NCI-H69 (cell line): Measurements from ENCODE around the gene CDK19.
"Not testable (repeated sequence)": the region's sequence is repeated elsewhere in the genome, so short reads cannot be mapped to it uniquely, and the experiment has no call there.

Source experiments
- DNase-seq: peaks from one replicate; lab custom pipeline; 2025; lab: John Stamatoyannopoulos, UW

Gene CDK19

DNA sequence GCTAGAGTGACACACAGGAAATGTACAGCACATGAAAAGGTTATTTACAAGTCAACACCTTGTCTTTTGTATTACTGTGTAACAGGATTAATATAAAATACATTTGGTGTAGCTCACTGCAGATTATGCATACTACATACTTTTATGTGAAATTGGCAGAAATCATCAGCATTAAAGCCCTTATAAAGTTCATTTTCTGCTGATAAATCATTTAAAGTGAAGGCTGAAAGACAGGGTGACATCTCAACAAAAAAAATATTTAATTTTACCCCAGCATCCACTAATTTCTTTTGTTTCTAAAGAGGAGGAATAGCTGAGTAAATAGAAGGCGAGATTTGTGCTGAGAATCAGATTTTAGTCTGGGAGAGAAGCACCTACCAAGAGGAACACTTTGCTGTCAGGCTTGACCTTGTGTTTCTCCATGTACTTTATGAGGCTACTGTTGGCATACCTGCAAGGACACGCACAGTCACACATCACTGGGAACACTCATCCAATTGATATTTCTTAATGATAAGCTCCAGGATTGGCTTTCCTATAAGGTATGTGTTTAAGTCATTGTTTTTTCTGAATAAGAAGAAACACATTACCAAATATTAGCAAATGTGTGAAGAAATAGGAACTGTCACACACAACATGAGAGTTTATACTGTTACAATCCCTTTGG, 192.2 kb downstream of the CDK19 start:
- DNase-seq: no peak

DNA sequence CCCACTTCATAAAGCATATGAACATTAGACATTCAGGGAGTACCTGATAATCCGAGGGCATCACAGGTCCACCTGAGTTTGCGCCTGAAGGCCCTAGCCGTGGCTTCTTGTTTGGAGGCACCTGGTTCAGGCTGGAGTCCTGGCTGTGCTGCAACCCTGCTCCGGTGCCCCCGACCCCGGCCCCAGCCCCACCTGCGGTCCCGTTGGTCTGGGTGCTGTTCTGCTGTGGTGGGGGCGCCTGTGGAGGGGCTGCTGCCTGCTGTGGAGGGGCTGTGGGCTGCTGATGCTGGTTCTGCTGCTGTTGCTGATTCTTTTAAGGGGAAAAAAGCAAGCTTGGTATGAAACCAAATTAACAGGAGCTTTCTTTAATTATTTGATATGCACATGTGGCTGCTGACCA, 194.2 kb downstream of the CDK19 start:
- DNase-seq: no peak

DNA sequence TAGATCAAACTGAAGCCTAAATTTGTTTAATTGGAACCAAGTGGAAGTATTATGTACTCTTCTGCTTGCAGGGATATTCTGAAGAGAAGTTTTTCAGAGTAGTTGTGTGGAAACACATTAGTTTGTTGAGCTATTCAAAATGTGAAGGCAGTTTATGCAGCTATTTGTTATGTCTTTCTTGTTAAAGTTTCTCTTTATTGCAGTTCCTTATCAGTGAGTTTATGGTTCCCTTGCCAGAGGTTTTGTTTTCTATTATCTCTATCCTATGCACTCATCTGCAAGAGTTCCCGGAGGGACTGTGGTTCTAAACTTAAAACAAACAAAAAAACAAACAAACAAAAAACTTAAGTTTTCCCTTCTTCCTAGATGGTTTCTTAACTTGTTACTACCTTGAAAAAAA, 195.2 kb downstream of the CDK19 start:
- DNase-seq: no peak

DNA sequence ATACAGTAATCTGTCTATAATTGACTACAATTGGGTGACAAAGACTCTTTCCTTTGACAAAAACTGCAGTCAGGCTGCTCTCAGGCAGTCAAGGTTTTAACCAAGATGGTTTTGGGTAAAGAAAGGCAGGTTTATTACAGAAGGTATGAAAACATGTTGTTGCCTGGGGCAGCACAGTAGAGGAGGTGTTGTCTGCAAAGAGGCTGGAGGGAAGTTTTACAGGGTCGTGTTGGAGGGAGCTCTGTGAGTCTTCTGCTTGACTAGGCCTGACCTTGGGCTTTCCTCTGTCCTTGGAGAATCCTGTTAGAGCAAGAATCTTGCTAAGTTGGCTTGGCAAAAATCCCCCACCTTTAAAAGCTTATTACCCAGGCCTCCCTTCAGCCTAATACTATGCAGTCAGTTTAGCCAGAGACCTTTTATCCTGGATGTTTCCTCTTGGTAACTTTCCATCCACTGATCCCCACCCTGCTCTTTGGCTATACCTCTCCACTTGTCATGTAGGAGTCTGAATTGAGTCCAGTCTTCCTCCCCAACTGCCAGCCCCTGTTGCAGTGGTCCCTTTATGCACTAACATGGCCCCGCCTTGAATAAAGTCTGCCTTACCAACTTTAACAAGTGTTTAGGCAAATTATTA, 195.9 kb downstream of the CDK19 start:
- no peak for DNase-seq

DNA sequence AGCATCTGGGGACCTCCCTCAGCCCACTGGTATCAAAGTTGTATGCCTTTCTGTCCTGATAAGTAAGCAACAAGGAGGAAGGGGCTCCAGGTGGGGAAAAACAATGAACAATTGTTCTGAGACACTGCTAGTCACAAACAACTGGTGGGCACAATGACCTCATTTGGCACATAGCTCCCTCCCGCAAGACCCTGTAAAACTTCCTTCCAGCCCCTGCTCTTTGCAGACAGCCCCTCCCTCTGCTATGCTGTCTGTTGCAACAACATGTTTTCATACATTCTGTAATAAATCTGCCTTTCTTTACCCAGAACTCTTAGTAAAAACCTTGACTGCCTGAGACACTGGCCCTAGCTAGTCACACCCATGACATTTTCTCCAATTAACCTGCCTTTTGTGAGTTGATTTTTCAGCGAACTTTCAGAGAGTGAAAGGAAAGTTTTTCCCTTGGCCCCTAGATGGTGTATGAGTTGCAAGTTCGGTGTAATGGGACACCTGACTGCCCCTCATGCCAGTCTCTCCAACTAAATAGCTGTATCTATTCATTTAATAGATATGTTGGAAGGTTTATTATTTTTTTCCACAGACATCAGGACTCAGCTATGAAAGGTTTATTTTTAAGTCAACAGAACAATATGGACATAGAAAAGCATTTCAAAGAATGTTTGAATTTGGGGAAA, 196.5 kb downstream of the CDK19 start:
- no peak for DNase-seq

DNA sequence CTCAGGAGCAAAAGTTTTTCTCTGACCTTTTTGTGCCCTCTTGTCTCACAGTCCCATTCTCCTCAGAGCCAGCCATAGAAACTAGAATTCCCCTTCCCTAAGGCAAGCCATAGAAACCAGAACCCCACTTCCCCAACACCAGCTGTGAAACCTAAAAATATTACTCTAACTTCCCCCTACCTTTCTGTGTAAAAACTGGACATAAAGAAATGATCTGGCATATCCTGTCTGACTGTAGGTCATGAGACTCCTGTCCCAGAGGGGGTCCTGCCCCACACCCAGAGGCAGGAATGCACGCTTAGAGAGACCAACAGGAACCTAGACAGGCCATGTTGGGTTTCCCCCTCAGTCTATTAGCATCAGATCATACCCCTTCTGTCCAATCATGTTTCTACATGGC, 198.2 kb downstream of the CDK19 start:
- DNase-seq: no peak

DNA sequence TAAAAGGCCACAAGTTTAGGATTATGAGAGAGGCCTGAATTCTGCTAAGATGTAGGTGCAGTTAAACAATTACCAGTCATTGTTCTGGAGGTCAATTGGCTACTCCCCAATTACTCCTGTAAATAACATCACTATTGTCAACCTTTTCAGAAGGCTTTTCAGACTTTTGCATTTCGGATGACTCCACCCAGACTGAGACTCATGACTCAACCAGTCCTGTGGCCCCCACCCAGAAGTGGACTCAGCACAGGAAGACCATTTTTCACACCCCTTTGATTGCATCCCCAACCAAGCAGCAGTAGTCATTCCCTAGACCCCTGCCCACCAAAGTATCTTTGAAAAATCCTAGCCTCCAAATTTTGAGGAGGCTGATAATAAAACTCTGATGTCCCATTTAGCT, 199.5 kb downstream of the CDK19 start:
- no peak for DNase-seq

DNA sequence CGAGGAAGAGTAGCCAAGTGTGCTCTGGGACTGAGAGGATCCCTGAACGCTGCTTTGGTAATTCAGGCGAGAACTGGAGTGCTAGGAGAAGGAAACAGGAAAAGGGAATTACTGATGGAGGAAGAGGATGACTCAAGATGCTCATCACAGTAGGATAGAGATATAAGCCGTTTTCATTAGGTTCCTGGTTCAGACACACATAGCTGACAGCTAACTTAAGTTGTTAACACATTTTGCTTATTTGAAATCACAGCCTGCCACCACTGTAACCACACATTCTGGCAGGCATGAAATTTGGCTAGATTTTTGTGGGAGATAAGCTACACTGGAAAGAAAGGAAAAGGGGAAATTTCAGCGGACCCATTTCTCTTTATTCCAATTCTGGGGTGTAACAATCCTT, 200.7 kb downstream of the CDK19 start:
- no peak for DNase-seq

DNA sequence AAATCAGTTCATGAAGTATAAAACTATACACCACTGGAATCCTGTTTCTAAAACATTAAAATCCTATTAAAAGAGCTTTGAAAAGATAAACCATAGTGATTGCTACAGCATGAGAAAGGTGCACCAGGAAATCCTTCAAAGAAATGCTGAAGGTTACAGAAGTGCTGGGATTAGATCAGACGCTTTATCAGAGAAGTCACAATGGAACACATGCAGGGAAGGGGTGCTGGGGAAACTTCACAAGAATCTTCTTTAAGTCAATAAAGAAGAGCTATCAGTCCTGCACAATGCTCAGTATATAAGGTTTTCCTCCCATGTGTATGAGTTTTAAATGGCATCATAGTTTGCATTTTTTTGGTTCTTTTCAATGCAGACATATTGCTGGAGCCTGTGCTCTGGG, 201.2 kb downstream of the CDK19 start:
- DNase-seq: no peak

DNA sequence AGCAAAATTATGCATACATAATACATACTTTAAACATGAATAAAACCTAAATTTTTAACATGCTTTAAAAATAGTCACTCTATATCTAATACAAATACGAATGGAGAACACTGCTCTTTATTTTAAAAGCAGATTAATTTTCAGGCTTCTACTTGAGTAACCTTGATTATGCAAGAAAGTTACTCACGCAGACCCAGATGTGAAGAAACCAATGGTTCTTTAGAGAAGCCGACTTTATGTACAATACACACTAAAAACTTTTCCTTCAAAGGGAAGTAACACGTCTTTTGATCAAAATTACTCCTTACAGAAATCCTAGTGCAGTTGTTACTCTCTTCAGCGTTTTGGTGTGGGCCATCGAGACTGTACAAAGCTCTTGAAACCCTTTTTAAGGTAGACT, 201.9 kb downstream of the CDK19 start:
- DNase-seq: no peak

DNA sequence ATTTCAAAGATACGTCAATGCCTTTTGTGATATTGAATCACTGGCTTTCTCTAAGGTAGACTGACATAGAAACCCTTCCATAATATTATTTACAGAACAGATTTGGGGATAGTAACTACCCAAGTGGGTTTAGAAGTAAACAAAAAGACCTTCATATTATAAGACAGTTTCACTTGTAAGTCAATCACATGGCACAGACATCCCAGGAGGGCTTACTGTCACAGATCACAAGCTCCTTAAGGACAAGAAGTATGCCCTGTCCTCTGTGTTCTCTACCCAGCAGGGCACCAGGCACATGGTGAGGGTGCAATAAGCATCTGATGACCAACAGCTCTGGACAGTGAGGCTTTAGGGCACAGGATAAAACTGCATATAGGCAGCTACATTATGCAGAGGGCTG, 203.0 kb downstream of the CDK19 start:
- DNase-seq: no peak

DNA sequence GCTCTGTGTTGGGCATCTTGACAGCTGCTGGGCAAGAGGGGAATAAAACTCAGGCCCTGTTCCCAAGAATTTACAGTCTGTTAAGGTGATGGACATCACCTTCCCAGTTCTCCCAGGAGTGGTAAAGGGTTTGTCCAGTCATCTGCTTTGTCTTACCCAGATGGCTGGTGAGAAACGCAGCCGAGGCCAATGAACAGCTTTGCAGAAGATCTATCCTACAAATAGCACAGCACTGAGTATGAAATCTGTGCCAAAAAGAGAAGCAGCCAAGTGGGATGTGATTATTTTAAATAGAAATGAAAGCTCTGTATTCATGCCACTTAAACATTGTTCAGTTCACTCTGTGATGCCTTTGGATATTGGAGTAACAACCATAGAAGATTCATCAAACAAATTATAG, 206.2 kb downstream of the CDK19 start:
- DNase-seq: no peak

DNA sequence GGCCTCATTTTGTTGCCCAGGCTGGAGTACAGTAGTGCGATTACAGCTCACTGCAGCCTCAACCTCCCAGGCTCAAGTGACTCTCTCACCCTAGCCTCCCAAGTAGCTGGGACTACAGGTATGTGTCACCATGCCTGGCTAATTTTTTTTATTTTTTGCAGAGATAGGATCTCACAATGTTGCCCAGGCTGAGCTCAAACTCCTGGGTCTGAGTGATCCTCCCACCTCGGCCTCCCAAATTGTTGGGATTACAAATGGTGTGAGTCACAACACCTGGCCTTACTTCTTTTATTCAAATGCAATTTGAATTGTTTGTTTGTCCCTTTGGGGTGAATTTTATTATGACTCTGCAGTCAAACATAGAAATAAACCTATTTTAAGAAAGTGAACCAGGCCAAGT, 207.1 kb downstream of the CDK19 start:
- no peak for DNase-seq

DNA sequence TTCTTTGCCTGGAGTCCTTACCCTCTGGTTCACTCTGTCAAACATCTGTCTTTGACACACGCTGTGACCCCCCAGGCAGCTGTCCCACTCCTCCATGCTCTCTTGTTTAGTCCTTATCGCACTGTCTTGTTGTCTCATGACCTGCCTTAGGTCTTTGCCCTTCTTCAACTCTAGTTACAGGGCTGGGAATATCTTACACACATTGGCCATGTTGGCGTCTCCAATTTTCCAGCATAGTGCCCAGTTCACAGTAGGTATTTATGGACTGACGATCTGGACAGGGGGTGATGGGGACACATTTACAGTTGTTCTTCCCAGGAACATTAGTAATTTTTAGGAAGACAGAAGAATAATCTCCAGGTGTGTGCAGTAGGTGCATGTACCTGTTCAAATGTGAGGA, 209.1 kb downstream of the CDK19 start:
- no peak for DNase-seq

DNA sequence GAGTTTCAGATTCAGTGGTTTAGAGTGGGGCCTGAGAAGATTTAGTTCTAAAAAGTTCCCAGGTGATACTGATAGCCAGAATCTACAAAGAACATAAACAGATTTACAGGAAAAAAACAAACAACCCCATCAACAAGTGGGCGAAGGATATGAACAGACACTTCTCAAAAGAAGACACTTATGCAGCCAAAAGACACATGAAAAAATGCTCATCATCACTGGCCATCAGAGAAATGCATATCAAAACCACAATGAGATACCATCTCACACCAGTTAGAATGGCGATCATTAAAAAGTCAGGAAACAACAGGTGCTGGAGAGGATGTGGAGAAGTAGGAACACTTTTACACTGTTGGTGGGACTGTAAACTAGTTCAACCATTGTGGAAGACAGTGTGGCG, 214.6 kb downstream of the CDK19 start:
- DNase-seq: not testable (repeated sequence)

DNA sequence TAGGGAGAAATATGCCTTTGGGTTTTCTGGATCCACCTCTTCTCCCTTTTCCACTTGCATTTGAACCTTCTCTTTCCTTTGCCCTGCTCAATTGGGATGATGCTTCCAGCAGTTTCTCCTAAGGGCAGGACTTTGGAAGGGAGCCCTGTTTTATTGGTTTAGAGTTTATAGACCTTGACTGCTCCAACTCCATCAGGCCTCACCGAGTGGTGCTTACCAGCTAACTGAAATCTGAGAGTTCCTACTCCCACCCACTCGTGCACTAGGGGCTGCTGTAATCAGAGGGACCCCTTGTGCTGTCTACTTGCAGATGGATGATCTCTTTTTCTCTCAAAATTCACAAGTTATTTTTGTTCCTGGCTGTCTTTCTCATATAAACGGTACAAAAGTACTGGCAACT, 217.5 kb downstream of the CDK19 start:
- DNase-seq: no peak

DNA sequence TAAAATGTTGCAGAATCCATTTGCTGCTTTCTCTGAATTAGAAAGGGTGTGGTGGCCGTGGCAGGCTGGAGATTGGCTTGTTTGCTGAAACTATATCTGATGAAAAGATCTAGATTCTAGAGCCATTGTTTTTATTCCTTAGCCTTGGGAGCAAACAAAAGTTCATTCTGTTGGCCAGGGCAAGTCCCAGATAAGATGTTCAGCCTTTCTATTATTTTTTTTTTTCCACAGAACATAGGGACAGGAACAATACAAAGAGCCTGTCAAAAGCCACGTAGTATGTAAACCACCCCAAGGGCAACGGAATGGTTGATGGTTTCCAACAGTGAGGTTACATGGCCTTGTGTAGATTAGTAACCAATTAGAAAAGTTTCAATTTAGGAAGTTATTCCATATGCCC, 218.9 kb downstream of the CDK19 start:
- DNase-seq: peak; percentile 65

DNA sequence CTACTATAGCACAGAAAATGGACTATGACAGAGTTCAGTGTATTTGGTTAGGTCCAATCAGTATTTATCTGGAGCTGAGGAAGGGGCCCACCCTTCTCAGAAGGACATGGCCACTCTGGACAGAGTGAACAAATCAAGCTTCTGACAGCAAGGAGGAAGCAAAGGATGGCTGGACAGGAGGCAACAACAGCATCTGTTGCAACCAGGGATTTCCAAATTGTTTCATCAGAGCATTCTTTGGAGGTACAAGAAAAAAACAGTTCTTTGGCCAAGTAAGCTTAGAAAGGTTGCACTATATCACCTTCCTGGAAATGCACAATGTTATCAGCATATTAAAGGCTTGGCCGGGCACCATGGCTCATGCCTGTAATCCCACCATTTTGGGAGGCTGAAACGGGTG, 220.2 kb downstream of the CDK19 start:
- no peak for DNase-seq

DNA sequence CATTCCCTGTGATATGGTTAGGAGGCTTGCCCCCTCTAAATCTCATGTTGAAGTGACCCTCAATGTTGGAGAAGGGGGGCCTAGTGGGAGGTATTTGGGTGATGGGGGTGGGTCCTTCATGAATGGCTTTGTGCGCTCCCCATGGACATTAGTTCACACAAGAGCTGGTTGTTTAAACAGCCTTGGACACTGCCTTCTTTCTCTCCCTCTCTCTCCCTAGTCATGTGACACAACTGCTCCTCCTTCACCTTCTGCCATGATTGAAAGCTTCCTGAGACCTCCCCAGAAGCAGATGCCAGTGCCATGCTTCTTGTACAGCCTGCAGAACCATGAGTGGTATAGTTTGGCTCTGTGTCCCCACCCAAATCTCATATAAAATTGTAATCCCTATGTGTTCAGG, 221.6 kb downstream of the CDK19 start:
- no peak for DNase-seq

DNA sequence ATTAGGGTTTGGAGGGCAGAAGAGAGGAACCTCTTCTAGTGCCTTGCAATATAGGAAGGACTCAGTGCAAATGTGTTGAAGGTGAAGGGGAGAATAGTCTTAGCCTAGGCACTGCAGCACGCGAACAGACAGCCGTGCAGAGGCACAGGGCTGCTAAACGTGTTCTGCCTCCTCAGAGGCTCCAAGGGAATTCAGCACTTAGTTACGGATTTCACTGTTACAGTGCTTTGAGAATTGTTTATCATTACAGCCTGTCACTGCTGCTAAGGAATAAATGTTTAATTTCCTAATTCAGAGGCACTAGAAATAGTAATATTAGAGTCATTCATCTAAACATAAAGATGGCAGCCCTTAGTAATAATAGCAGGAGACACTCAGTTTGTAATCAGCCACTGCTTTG, 222.5 kb downstream of the CDK19 start:
- DNase-seq: no peak

DNA sequence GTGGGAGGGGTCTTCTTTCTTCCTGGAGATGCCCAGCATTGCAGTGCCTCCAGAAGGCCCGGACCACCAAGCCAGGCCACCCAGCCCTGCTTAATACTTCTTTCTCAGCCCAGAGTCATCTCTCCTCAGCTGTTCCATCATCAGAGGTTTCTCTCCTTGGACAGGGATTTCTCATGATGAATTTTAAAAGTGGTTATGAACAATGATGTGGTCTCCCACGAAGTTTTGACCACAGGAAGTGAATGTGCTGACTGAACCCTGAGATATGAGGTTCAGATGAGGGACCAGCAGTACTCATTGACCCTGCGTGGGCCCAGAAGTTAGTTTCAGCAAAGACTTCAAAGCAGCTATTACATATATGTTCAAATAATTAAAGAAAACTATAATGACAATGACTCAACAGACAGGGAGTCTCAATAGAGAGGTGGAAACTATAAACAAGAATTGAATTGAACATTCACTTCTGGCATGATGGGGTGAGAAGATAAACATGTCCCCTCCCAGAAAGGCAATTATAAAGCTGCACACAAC, 224.4 kb downstream of the CDK19 start:
- no peak for DNase-seq

DNA sequence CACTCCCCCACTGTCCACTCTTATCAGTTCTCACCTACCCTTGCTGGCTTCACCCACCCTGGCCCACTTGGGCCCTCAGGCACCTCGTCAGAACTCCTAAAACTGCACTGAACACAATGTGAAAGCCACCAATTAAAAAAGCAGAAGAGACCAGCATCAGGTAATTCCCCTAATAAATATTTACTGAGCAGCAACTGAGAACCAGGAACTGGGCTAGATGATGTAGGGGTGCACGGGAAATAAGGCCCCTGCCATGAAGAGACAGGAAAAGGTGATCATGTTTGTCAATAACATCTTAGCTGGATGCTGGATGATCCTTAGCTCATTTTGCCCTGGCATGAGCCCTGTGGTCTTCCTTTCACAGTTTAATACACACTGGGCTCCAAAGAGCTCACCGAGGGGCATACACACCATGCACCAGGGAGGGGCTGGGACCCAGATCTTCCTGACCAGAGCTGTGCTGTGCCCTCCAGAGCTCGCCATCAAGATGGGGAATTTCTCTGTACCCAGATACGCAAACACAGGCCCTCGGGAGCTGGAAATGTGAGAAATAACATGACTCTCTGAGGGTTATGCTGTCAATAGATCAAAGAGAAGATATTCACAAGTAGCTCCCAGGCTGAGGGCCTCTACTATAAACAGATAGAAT, 225.3 kb downstream of the CDK19 start:
- DNase-seq: no peak

DNA sequence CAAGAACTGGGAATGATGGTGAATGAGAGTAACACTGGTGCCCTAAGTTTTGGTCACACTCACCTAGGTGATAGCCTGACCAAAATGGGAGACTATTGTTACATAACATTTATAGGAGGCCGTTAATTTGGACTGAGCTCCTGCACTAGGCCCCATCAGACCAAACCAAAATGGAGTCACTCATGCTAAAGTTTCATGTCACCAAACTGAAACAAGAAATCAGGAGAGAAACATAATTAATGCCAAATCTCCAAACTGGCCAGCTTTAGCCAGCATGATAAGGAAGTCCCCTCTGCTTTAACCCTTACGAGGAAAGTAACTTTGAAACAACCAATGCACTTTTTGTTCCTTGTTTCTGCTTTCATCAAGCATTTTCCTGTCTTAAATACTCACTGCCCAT, 227.9 kb downstream of the CDK19 start:
- DNase-seq: no peak
